Measurements from ENCODE around the gene EIF4A2.
A peak's percentile ranks its signal among the peaks of the same experiment; 100 is the strongest.

DNA sequence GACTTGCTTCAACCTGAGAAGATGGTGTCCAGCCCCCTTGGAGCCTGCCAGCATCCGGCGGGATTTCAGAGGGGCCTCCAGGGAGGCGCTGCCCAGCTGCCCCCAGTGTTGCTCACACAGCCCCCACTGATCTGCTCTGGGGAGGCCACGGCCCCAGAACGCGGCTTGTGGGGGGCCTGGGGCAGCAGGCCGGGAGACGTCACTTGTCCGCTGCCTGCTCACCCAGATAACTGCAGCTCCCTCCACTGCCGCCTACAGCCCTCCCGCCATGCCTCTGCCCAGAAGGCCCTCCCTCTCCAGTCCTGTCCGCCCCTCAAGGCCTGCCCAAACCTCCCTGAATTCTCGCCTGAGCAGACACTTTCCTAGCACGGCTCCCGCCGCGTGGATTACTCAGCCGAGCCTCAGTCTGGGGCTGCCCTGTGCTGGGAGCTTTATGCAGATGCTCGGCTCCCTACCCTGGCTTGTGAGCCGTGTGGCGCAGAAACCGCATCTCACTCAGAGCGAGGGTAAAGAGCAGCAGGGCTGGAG is 42.0 kb downstream of the EIF4A2 start:
- TF ChIP-seq SP1 (CRISPR knock-in tag; IDR thresholded peaks at IDR 0.05) (0 out of 2 replicates have a peak, but pooled peaks have one; percentile 43), JUN (IDR thresholded peaks at IDR 0.05; ENCODE audit: borderline replicate concordance, low read depth, low read length) (no peak), JUN (CRISPR knock-in tag; IDR thresholded peaks at IDR 0.05; ENCODE audit: borderline replicate concordance) (no peak)
- TF ChIP-seq, protein P1, sequence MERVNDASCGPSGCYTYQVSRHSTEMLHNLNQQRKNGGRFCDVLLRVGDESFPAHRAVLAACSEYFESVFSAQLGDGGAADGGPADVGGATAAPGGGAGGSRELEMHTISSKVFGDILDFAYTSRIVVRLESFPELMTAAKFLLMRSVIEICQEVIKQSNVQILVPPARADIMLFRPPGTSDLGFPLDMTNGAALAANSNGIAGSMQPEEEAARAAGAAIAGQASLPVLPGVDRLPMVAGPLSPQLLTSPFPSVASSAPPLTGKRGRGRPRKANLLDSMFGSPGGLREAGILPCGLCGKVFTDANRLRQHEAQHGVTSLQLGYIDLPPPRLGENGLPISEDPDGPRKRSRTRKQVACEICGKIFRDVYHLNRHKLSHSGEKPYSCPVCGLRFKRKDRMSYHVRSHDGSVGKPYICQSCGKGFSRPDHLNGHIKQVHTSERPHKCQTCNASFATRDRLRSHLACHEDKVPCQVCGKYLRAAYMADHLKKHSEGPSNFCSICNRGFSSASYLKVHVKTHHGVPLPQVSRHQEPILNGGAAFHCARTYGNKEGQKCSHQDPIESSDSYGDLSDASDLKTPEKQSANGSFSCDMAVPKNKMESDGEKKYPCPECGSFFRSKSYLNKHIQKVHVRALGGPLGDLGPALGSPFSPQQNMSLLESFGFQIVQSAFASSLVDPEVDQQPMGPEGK (CRISPR knock-in tag; IDR thresholded peaks at IDR 0.05; ENCODE audit: borderline replicate concordance): no peak
- TF ChIP-seq, protein P2, sequence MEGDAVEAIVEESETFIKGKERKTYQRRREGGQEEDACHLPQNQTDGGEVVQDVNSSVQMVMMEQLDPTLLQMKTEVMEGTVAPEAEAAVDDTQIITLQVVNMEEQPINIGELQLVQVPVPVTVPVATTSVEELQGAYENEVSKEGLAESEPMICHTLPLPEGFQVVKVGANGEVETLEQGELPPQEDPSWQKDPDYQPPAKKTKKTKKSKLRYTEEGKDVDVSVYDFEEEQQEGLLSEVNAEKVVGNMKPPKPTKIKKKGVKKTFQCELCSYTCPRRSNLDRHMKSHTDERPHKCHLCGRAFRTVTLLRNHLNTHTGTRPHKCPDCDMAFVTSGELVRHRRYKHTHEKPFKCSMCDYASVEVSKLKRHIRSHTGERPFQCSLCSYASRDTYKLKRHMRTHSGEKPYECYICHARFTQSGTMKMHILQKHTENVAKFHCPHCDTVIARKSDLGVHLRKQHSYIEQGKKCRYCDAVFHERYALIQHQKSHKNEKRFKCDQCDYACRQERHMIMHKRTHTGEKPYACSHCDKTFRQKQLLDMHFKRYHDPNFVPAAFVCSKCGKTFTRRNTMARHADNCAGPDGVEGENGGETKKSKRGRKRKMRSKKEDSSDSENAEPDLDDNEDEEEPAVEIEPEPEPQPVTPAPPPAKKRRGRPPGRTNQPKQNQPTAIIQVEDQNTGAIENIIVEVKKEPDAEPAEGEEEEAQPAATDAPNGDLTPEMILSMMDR (IDR thresholded peaks at IDR 0.05 in 2 of 3, conservative IDR thresholded peaks at IDR 0.05 in 1 of 3; ENCODE audit: insufficient read depth in 2 of 3, low read depth in 1 of 3, low read length in 3 of 3): 0 out of 6 replicates have a peak, but pooled peaks of 1 of the 3 experiments have one; percentile 2

Measured in K562 (cell line).